Limb (tissue), 2 donors: ENCODE results near the gene TNFRSF18.

Experiments
- DNase-seq, 2 donors: peaks; one replicate each; pipeline ENCODE4 v3.0.0-alpha.2; 2016; ENCODE audit errors: extremely low spot score in 2 of 2

Gene TNFRSF18

DNA sequence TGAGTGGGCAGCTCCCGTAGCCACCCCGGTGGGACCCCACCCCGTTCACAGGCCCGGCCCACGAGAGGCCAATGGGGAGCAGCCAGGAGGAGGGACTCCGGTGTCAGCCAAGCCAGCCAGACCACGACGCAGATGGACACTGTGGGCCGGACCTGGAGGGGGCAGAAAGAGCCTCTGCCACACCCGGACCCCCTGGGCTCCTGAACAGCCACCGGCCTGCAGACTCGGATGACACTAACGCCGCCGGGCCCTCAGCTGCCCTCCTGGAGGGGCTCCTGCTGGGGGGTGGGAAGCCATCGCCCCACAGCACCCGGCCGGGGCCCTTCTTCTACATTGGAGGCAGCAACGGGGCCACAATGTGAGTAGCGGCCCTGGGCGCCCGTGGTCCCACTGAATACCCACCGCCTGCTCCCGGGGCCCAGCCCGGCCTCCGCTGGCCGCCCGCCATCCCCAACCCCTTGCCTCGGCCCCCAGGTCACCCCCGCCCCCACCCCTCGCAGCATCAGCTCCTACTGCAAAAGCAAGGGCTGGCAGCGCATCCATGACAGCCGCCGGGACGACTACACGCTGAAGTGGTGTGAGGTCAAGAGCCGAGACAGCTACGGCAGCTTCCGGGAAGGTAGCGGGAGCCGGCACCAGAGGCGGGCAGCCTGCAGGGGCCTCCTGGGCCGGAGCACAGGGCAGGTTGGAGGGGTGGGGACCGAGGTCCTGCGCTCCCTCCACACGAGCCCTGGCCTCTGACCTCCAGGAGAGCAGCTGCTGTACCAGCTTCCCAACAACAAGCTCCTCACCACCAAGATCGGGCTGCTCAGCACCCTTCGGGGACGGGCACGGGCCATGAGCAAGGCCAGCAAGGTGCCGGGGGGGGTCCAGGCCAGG is 26.2 kb downstream of the TNFRSF18 start:
- peak in 1 of 2 donors; percentile 20 for DNase-seq

DNA sequence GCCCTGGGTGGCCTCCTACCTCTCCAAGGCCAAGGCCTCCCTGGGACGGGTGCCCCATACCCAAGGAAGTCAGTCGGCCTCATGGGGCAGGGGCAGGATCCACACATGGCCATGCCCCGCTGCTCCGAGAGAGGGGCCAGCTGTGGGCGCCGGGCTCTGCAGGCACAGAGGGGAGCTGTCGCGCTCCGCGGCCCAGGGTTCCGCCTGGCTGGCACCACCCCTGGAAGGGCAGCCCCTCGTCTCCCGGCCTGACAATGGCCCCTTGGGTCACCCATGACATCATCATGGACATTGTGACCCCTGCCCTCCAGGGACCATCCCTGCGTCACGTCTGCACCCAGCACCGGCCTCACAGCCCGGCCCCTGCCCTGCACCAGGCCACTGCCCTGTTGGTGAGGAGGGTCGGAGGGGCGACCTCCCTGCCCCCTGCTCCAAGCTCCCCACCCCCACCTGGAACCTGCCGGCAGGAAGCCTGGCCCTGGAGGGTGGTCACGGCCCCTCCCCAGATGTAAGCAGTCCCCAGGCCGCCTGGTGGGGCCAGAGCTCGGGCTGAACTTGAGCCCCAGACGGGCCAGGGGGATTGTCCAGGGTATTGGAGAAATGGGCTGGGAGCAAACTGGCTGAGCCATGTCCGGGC is 26.9 kb downstream of the TNFRSF18 start:
- DNase-seq: peak in 1 of 2 donors; percentile 21

- DNase-seq: peak in 1 of 2 donors; percentile 29
Measured at GRCh38 chr1:1178794-1179331, 27.5 kb downstream of the TNFRSF18 start.

GRCh38 chr1:1177452-1178206 is 28.8 kb downstream of the TNFRSF18 start:
- no peak for DNase-seq

- DNase-seq: no peak
Measured at GRCh38 chr1:1176931-1177330, 29.5 kb downstream of the TNFRSF18 start.

GRCh38 chr1:1176063-1176761 is 30.2 kb downstream of the TNFRSF18 start:
- peak in 1 of 2 donors; percentile 28 for DNase-seq

DNA sequence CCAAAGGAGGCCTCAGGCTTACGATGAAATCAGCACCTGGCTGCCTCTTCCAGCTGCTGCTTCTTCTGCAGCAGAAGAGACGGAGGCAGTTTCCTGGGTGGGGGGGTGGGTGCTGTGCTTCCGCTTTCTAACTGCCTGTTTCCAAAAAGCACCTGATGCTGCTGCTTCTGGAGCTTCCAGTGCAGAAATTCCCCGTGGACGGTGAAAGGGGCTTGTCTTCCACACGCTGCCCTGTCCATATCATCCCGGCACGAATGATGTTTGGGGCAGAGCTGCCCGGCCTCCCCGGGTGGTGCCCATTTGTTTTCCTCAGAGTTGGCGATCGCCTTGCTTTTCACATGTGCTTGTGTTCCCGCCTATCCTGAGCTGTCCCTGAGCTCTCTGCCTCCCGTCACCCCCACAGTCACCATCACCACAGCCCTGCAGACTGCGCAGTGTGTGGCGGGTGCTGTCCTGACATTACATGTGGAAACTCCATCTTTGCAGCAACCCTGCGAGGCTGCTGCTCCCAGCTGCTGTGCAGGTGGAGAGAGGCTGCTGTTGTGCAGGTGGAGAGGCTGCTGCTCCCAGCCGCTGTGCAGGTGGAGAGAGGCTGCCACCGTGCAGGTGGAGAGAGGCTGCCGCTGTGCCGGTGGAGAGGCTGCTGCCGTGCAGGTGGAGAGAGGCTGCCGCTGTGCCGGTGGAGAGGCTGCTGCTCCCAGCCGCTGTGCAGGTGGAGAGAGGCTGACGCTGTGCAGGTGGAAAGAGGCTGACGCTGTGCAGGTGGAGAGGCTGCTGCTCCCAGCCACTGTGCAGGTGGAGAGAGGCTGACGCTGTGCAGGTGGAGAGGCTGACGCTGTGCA is 30.9 kb downstream of the TNFRSF18 start:
- no peak for DNase-seq

DNA sequence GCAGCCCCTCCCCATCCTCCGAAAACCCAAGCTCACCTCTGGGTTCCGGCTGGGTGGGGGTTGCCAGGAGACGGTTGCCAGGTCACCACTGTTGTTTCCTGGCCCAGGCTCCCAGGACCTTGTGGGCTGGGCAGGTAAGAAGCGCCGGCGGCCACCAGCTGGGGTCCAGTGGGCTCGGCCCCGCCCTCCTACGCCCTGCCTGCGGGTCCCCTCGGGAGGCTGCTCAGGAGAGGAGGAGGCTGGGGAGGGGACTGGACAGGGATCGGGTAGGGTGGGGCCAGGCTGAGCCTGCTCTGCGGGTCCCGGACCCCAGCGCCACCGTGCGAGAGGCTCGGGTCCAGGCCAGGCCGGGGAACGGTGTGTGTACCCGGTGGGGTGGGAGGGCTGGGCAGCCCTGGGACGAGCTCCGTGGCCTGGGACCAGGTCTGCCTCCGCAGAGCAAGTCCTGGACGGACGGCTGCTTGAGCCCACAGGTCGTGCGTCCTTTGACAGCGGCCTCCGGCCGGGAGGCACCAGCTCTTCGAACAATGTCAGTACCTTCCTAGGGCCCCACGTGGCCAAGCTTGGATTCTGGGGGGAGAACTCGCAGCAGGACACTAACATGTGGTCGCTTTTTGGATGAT is 32.5 kb downstream of the TNFRSF18 start, which contains the start of gene TTLL10:
Gene TTLL10 (plus strand): TSS at position 88 of the 623 bp plus-strand sequence. CDS start 5,336 bp downstream, outside the sequence.
- DNase-seq: peak in 1 of 2 donors; percentile 35

DNA sequence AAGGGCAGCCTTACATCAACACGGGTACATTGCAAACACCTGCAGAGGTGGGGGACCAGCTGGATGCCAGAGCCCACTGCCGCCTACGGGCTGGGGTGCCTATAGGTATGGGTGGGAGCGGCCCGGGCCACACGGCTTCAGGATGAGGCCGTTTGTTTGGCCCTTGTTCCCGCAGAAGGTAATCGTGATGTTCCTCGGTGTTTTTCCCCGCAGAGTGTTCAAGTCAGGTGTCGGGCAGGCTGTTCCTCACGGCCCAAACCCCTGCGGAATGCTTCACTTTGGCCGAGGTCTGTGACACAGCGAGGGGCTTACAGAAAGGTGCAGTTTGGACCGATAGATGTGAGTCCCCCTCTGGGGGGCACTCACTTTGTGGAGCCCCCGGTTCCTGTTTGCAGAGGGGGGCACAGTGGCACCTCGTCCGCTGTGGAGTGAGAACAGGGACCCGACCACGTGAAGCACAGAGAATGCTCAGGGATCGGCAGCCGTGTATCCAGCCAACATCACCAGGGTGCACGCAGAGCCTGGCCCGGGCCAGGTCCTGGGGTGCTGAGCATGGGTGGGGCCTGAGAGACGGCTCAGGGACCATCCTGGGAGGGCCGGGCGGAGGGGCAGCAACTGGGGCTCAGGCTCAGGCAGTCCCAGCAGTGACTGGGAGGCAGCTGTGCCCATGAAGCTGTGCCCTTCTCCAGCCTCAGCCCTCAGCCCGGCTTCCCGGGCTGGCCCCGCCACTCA is 33.2 kb downstream of the TNFRSF18 start:
- peak in 1 of 2 donors; percentile 20 for DNase-seq

DNA sequence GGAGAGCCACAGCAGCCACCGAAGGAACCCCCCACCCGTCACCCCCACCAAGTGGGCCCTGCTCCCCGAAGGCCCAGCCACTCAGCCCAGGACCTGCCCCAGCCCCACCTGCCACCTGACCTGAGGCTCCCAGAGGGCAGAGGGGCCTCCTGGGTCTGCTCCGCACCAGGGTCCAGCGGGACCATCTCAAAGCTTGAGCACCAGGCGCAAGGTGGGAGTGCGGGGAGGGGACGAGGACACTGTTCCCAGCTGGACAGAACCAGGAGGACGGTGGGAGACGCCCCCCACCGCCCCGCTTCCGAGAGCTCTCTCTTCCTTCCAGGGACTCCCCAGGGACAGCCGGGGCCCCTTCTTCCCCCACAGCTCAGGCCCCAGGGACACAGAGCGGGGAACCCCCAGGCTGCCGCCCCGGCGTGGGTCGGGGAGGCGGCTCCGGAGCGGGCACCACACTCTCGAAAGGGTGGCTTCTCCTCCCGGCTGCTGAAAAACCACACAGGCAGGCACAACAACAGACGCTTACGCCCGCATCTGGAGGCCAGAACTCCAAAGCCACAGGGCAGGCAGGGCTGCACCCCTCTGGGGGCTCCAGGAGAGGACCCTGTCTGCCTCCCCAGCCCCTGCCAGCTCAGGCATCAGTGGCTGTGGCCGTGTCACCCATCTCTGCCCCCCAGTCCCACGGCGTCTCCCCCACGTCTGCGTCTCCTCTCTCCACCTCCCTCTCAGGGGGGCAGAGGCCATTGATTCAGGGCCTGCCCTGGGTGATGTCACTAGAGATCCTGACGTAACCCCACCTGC is 34.6 kb downstream of the TNFRSF18 start:
- peak in 1 of 2 donors; percentile 27 for DNase-seq

DNA sequence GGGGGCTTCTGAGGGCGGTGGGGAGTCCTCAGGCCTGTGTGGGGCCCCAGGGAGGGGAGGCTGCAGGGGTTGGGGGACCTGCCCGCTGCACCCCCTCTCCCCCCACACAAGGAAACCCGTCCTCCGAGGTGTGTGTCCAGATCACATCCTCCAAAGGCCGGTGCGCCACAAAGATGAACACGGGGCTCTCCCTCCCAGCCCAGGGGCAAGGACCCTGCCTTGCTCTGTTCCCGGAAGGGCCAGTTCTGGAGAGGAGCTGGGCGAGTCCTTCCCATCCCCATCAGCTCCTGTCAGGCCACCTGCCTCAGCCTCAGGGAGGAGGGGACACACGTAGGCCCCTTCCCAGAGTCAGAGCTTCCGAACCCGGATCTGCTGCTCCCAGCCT is 35.2 kb downstream of the TNFRSF18 start:
- no peak for DNase-seq

DNA sequence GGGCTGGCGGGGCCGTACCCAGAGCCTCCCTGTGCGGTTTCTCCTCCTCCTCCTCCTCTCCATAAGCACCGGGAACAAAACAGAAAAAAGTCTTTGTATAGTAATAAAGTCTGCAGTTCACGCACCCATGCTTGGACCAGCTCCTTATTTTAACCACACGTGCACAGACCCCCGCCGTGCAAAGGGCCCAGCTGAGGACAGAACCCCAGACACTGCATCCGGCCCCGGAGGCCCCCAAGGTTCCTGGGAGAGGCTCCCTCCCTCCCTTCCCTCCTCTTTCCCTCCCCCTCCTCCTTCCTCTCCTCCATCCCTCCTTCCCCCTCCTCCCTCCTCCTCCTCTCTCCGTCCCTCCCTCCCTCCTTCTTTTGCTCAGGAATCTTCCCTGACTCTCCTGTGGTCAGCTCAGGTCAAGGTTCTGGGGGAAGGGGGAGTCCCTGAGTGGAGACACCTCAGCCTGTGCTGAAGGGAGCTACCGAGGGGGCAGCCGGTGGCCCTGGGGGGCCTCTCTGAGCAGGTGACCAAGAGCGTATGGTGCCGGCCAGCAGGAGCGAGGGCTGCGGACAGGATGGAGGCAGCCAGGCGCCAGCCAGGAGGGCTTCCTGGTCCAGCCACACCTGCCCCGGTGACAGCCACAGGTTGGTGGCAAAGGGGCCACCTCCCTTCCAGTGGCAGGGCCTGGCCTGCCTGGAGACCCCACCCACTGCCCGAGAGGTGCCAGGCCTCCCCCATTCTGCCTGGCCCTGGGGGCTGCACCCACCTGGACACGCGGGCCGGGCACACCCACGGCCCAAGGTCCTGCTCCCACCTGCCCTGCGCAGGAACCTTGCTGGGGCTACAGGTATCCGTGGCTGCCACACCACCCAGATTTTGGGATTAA is 35.9 kb downstream of the TNFRSF18 start:
- peak in 1 of 2 donors; percentile 22 for DNase-seq

- peak in 1 of 2 donors; percentile 28 for DNase-seq
Measured at GRCh38 chr1:1169429-1170214, 36.8 kb downstream of the TNFRSF18 start.

- DNase-seq: peak in 1 of 2 donors; percentile 35
Measured at GRCh38 chr1:1168451-1169411, 37.7 kb downstream of the TNFRSF18 start.

DNA sequence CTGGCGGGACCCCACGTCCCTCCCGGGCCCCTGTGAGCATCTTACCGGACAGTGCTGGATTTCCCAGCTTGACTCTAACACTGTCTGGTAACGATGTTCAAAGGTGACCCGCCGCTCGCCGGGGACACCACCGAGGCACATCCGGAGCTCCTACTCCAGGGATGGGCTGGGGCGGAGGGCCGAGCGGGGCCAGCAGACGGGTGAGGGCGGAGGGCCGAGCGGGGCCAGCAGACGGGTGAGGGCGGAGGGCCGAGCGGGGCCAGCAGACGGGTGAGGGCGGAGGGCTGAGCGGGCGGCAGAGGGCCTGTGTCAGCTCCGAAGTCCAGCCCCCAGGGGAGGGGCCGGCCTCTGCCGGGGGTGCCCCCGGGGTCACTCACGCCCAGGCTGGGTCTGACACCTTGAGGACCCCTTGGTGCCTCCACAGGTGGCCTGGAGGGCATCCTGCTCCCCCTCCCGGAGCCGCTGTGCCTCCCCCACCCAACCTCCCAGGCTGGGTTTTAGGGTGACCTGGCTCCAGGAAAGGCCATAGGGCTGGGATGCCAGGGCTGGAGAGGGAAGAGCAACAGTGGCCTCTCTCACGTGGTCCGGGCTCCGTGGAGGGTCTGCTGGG is 38.4 kb downstream of the TNFRSF18 start:
- DNase-seq: peak in 1 of 2 donors; percentile 21
